ENCODE measurements around the gene ATP5PF.

DNA sequence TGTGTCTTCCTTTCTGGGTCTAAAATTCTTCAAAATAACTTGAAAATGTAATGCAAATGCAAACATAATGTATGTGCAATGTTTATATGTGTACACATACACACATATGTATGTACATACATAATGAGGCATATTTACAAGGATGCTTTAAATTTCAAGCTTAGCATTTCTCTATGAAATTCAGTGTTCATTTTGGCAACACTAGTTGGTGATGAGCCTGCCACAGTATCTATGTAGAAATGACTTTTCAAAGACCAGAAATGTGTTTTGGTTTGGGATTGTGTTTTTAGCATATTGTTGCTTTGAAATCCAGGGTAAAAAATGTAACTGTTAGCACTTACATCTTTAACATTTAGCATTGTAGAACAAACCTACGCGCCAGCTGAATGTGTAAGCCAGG, 10.2 kb upstream of the ATP5PF start:
- TF ChIP-seq CTCF (IDR thresholded peaks at IDR 0.05) (no peak), POLR2A (IDR thresholded peaks at IDR 0.05) (no peak)
